Measurements from ENCODE around the gene TTLL13.

TTLL13 gene

GRCh38 chr15:90230610-90231009, 18.7 kb upstream of the TTLL13 start:
- no peak for DNase-seq (ENCODE audit: low read depth)
- H3K4me3 ChIP-seq (ENCODE audit: low read length), result no peak overlapping the region
- no peak for TF ChIP-seq CTCF (IDR thresholded peaks at IDR 0.05; ENCODE audit: insufficient read depth, low read depth, low read length, missing control alignments)

DNA sequence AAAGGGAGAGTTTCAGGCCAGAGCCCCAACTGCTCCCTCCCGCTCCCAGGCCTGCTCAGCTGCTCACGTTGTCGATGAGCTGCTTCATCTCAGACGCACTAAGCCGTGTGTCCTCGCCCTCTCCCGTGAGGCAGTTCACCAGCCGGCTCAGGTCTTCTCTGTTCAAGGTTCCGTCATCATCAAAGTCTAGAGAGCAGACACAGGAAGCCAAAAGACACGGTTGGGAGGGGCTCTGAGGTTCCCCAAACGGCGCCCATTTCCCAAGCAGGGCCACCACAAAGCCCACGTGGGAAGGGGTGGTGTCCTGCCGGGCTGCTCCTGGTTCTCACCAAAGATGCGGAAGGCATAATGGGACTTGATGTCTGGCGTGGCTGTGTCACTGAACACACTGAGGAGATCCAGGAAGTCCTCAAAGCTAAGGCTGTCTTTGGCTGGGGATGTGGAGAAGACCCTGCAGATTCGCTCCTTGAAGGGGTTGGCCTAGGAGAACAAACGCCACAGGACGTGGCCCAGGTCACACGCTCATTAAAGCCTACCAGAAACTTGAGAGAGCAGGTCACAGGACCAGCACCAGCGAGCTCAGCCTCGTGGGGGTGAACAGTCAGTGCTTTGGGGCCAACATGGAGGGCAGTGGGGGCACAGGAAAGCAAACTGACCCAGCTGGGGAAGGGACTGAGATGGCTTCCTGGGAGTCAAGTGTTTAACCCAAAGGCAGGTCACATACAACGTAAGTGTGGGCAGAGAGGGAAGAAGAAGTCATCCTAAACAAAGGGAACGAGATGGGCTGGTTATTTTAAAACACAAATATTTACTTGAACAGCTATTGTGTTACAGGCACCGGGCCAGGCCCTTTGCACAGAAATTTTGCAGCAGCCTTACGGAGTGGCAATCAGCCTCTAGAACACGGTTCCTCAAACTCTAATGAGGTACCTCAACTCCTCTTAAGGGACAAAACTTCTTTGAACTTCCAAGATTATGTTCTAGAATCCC, 18.0 kb upstream of the TTLL13 start:
- no peak overlapping the region for H3K4me3 ChIP-seq (ENCODE audit: low read length)
- peak; percentile 30 for DNase-seq (ENCODE audit: low read depth)
- no peak for TF ChIP-seq CTCF (IDR thresholded peaks at IDR 0.05; ENCODE audit: insufficient read depth, low read depth, low read length, missing control alignments)

- DNase-seq (ENCODE audit: low read depth), result peak; percentile 55
- H3K4me3 ChIP-seq (ENCODE audit: low read length), result no peak overlapping the region
- no peak for TF ChIP-seq CTCF (IDR thresholded peaks at IDR 0.05; ENCODE audit: insufficient read depth, low read depth, low read length, missing control alignments)
Observed at GRCh38 chr15:90232196-90232595, 17.2 kb upstream of the TTLL13 start.

DNA sequence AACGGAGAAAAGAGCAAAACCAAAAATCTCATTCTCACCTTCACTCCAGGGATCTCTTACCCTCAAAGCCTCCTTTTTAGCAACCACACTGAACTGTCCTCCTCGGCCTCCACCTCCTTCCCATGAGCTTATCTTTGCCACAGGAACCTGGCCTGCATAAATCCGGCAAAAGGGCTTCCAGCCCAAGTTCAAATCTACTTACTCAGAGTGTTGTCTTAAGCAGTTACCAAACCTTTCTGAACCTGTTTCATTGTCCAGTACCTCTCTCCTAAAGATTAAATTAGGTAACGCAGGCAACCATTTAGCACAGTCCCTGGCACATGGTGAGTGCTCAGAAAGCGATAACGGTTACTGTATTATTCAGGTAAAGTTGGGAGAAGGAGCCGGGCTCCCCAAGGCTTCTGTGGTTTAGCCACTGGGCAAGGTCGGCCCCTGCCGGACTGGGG, 16.4 kb upstream of the TTLL13 start:
- H3K4me3 ChIP-seq (ENCODE audit: low read length), result peak overlapping the region; percentile 74
- peak; percentile 46 for DNase-seq (ENCODE audit: low read depth)
- peak; percentile 52 for TF ChIP-seq CTCF (IDR thresholded peaks at IDR 0.05; ENCODE audit: insufficient read depth, low read depth, low read length, missing control alignments)

DNA sequence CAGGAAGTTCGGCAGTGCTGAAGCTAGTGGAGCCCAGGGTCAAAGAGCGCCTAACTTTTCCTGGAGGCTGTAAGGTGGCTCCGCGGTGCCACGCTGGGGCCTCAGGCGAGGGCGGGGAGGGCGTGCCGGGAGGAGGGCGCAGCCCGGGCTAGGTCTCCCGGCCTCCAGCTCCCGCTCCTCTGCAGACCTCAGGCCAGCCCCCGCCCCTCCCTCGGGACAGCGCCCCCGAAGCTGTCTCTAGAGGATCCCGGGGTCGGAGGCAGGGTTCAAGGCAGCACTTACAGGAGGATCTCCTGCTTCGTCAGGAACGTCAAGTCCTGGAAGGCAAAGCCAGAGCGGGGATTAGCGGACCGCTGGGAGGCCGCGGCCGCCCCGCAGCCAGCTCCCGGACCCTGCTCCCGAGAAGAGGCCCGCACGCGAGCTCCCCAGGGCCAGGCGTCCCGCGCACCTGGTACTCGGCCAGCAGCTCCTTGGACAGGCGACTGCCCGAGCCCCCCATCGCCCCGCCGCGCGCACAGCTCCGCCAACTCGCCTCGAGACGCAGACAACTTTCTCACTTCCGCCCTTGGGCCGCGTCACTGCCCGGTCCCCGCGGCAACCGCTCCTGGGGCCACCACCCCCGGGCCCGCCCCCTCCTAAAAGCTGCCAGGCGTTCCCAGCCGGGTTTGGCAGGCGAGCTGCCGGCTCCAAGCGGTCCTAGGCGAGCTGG, 15.8 kb upstream of the TTLL13 start, which contains the start of gene CIB1:
Gene CIB1, minus strand, starts transcription at position 555 of the 709 bp plus-strand sequence. Its CDS starts 56 bp downstream, at position 499.
- TF ChIP-seq CTCF (IDR thresholded peaks at IDR 0.05; ENCODE audit: insufficient read depth, low read depth, low read length, missing control alignments), result no peak
- H3K4me3 ChIP-seq (ENCODE audit: low read length), result peak within 1 kb of the TSS; percentile 74
- peak; percentile 98 for DNase-seq (ENCODE audit: low read depth)

DNA sequence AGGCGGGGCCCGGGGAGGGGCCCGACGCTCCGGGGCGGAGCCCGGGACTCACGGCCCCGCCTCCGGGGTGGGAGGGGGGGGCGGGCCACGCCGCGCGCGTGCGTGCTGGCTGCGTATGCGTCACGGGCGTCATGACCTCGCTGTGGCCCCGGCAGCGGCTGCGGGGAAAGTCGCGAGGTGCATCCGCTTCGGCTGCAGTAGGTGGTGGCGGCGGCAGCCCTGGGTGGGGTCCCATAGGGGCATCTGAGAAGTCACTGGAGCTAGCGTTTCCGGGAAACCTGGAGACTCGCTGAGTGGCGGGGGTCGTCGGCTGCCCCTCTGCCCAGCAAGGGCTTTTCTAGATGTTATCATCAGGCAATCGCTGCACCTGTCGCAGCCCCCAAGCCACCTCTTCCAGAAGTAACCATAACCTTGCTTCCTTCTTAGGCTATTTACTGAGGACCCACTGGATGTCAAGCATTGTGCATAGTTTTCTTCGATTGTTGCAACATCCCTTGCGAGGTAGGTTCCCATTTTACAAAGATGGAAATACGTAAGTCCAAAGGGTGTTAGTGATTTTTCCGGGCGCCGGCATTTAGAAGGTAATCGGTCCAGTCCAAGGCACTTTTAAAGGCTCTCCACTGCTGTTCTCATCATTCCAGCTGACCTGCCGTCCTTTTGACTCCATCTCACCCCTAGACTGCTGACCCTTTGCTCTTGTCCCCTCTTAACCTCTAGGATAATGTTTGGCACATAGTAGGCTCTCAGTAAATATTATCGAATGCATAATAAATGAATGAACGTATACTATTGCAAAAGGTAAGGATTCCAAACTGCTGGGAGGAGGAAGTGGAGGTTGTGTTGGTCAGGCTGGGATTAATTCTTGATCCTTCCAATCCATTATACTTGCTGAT, 15.0 kb upstream of the TTLL13 start, which contains the start of gene GDPGP1:
Gene GDPGP1, plus strand, starts transcription at position 114 of the 893 bp plus-strand sequence. CDS start 6,700 bp downstream, outside the sequence.
- peak within 1 kb of the TSS; percentile 74 for H3K4me3 ChIP-seq (ENCODE audit: low read length)
- no peak for DNase-seq (ENCODE audit: low read depth)
- TF ChIP-seq CTCF (IDR thresholded peaks at IDR 0.05; ENCODE audit: insufficient read depth, low read depth, low read length, missing control alignments), result no peak
